HL-60 (cell line): ENCODE data around the gene IPO11.
A peak's percentile ranks its signal among the peaks of the same experiment; 100 is the strongest.

Experiments used
- DNase-seq, 2 experiments: peaks; one replicate each; pipeline ENCODE4 v3.0.0-alpha.2; 2010 to 2020; ENCODE audit warnings: low read depth in 1 of 2, low spot score in 1 of 2
- H3K27ac ChIP-seq: fragments of 250-450 bp; sonication (Bioruptor Pico); replicated peaks from 2 replicates; pipeline ENCODE4 v1.5.1; 2020; ENCODE audit warnings: mild to moderate bottlenecking, moderate library complexity
- H3K27me3 ChIP-seq: fragments of 250-450 bp; sonication (Bioruptor Pico); 2 replicates; pipeline ENCODE4 v1.5.1; 2021; ENCODE audit warnings: mild to moderate bottlenecking, moderate library complexity; ENCODE audit not compliant: insufficient read depth, poor library complexity, severe bottlenecking
- H3K4me3 ChIP-seq: replicated peaks from 2 replicates; pipeline ENCODE4 v1.5.1; 2011; ENCODE audit warnings: mild to moderate bottlenecking, control low read depth, low read length; ENCODE audit not compliant: insufficient read depth
- GABPA ChIP-seq: IDR thresholded peaks from 2 replicates; pipeline ENCODE4 v1.6.1; 2012; ENCODE audit warnings: low read depth
- POLR2AphosphoS5 ChIP-seq: IDR thresholded peaks from 2 replicates; pipeline ENCODE4 v1.6.1; 2012; ENCODE audit warnings: low read depth
- SPI1 ChIP-seq: IDR thresholded peaks from 2 replicates; pipeline ENCODE4 v1.6.1; 2012; ENCODE audit warnings: low read depth, mild to moderate bottlenecking, borderline replicate concordance
- TF ChIP-seq, protein P1 (sequence below): IDR thresholded peaks from one replicate; pipeline ENCODE4 v1.5.1; 2011; ENCODE audit warnings: low read length, control low read depth, inconsistent platforms; ENCODE audit not compliant: insufficient read depth
- TF ChIP-seq, protein P2 (sequence below): IDR thresholded peaks from 2 replicates; pipeline ENCODE4 v1.6.1; 2012; ENCODE audit warnings: low read depth; ENCODE audit not compliant: insufficient replicate concordance

The IPO11 gene

GRCh38 chr5:62642468-62642867 lies 229.9 kb downstream of the IPO11 start:
- TF ChIP-seq, protein P1, sequence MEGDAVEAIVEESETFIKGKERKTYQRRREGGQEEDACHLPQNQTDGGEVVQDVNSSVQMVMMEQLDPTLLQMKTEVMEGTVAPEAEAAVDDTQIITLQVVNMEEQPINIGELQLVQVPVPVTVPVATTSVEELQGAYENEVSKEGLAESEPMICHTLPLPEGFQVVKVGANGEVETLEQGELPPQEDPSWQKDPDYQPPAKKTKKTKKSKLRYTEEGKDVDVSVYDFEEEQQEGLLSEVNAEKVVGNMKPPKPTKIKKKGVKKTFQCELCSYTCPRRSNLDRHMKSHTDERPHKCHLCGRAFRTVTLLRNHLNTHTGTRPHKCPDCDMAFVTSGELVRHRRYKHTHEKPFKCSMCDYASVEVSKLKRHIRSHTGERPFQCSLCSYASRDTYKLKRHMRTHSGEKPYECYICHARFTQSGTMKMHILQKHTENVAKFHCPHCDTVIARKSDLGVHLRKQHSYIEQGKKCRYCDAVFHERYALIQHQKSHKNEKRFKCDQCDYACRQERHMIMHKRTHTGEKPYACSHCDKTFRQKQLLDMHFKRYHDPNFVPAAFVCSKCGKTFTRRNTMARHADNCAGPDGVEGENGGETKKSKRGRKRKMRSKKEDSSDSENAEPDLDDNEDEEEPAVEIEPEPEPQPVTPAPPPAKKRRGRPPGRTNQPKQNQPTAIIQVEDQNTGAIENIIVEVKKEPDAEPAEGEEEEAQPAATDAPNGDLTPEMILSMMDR = no peak
- TF ChIP-seq SPI1 (no peak), GABPA (no peak), POLR2AphosphoS5 (no peak)
- TF ChIP-seq, protein P2, sequence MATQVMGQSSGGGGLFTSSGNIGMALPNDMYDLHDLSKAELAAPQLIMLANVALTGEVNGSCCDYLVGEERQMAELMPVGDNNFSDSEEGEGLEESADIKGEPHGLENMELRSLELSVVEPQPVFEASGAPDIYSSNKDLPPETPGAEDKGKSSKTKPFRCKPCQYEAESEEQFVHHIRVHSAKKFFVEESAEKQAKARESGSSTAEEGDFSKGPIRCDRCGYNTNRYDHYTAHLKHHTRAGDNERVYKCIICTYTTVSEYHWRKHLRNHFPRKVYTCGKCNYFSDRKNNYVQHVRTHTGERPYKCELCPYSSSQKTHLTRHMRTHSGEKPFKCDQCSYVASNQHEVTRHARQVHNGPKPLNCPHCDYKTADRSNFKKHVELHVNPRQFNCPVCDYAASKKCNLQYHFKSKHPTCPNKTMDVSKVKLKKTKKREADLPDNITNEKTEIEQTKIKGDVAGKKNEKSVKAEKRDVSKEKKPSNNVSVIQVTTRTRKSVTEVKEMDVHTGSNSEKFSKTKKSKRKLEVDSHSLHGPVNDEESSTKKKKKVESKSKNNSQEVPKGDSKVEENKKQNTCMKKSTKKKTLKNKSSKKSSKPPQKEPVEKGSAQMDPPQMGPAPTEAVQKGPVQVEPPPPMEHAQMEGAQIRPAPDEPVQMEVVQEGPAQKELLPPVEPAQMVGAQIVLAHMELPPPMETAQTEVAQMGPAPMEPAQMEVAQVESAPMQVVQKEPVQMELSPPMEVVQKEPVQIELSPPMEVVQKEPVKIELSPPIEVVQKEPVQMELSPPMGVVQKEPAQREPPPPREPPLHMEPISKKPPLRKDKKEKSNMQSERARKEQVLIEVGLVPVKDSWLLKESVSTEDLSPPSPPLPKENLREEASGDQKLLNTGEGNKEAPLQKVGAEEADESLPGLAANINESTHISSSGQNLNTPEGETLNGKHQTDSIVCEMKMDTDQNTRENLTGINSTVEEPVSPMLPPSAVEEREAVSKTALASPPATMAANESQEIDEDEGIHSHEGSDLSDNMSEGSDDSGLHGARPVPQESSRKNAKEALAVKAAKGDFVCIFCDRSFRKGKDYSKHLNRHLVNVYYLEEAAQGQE = no peak
- Histone ChIP-seq H3K4me3 (no peak overlapping the region), H3K27me3 (no peaks in the 10 kb centered on the region), H3K27ac (no peak overlapping the region)
- DNase-seq = no peak

DNA sequence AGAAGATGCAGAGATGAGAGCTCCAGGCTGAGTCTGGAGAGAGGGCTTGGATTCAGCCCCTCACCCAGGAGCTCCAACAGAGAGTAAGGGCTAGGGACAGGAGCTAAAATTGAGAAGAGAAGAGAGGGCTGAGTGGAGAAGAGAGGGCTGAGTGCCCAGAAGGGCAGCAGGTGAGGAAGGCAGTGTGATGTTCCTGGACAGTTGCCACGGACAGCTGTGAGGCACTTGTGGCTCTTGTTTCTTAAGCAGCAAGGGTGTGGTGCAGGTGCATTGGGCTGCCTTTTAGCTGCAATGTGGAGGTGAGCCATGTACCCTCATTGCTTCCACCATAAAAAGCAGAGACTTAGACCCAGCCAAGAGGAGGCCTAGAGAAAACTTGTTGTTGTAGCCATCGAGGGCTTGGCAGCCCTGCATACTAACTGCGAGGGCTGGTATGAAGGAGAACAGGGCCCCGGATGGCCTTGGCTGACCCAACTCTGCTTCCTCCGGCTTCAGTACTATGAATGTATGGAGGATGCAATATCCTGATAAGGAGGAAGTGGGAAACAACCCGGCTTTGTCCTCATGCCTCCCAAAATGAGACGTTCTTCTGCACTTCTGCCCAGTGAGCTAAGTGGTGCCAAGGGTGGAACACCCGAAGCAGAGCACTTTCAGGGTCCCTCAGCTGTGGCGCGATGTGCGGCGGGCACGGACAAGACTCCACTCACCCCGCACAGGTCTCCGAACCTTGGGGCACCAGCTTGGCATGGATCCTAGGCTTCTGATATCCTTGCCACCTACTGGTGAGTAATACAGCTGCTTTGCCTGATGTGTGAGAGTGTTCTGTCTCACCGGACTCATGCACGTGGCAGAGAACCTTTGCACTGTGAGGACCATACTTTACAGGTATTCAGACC lies 231.2 kb downstream of the IPO11 start:
- peak; percentile 36; the same call in 1 of the 2 replicates for TF ChIP-seq SPI1
- TF ChIP-seq, protein P1 = no peak
- peak in 1 of 2 experiments; percentile 16 for DNase-seq
- H3K27me3 ChIP-seq = no peaks in the 10 kb centered on the region
- H3K4me3 ChIP-seq = no peak overlapping the region
- no peak overlapping the region for H3K27ac ChIP-seq

- H3K4me3 ChIP-seq = no peak overlapping the region
- TF ChIP-seq POLR2AphosphoS5 = no peak
- TF ChIP-seq, protein P2 = no peak
- no peaks in the 10 kb centered on the region for H3K27me3 ChIP-seq
- no peak for DNase-seq
- no peak overlapping the region for H3K27ac ChIP-seq
These were observed 232.7 kb downstream of the IPO11 start for GRCh38 chr5:62645223-62645622.

GRCh38 chr5:62647241-62647640 lies 234.7 kb downstream of the IPO11 start:
- Histone ChIP-seq H3K4me3 (no peak overlapping the region), H3K27me3 (no peaks in the 10 kb centered on the region), H3K27ac (no peak overlapping the region)
- TF ChIP-seq POLR2AphosphoS5 (no peak), SPI1 (no peak), GABPA (no peak)
- TF ChIP-seq, protein P2 = no peak
- TF ChIP-seq, protein P1 = no peak
- DNase-seq = no peak
